TTC549 (cell line): Measurements from ENCODE around the gene TLX2.
"Not testable (repeated sequence)": the region's sequence is repeated elsewhere in the genome, so short reads cannot be mapped to it uniquely, and the experiment has no call there.

Source experiments
- FAIRE-seq: peaks from 2 replicates; lab custom pipeline; 2012; peaks lifted over from hg19 to GRCh38; lab: Jason Lieb, UNC

Gene TLX2

GRCh38 chr2:74554820-74555531, 40.7 kb downstream of the TLX2 start:
- no peak for FAIRE-seq

GRCh38 chr2:74555610-74556103, 41.4 kb downstream of the TLX2 start:
- no peak for FAIRE-seq

GRCh38 chr2:74556159-74556558, 41.9 kb downstream of the TLX2 start:
- no peak for FAIRE-seq

GRCh38 chr2:74556831-74557370, 42.7 kb downstream of the TLX2 start:
- FAIRE-seq = no peak

GRCh38 chr2:74558284-74559230, 44.3 kb downstream of the TLX2 start:
- no peak for FAIRE-seq

- FAIRE-seq = no peak
Measured at GRCh38 chr2:74559912-74560311, 45.7 kb downstream of the TLX2 start.

GRCh38 chr2:74560591-74560990, 46.3 kb downstream of the TLX2 start:
- FAIRE-seq = no peak

- FAIRE-seq = not testable (repeated sequence)
Measured at GRCh38 chr2:74561022-74561421, 46.8 kb downstream of the TLX2 start.

GRCh38 chr2:74562126-74562775, 48.0 kb downstream of the TLX2 start:
- FAIRE-seq = no peak

- FAIRE-seq = no peak
Measured at GRCh38 chr2:74564222-74564621, 50.0 kb downstream of the TLX2 start.

- FAIRE-seq = no peak
Measured at GRCh38 chr2:74566076-74566753, 52.0 kb downstream of the TLX2 start.

- FAIRE-seq = no peak
Measured at GRCh38 chr2:74566754-74567085, 52.5 kb downstream of the TLX2 start.
